Measurements from ENCODE around the gene JAZF1. TPM values are rescaled to one million over a fixed set of nuclear protein-coding genes. Genes with fewer than 3 reads are reported as not detected.
A peak's percentile ranks its signal among the peaks of the same experiment; 100 is the strongest.

JAZF1 gene
- total RNA-seq, 1 donor from 2014 or later: 0.96 TPM

GRCh38 chr7:27947586-27948278, 232.9 kb downstream of the JAZF1 start:
- Histone ChIP-seq H3K36me3 (ENCODE audit: control insufficient read depth, insufficient read depth, low read length) (no peaks in the 10 kb centered on the region), H3K4me3 (ENCODE audit: low read depth, low read length) (no peak overlapping the region), H3K27me3 (ENCODE audit: control insufficient read depth, insufficient read depth, low read length) (no peaks in the 10 kb centered on the region)
- peak; percentile 7 for DNase-seq (ENCODE audit: low read depth)
- no peak for TF ChIP-seq CTCF (IDR thresholded peaks at IDR 0.05; ENCODE audit: insufficient read depth, low read length, poor library complexity, severe bottlenecking)

- no peak for TF ChIP-seq CTCF (IDR thresholded peaks at IDR 0.05; ENCODE audit: insufficient read depth, low read length, poor library complexity, severe bottlenecking)
- Histone ChIP-seq H3K27me3 (ENCODE audit: control insufficient read depth, insufficient read depth, low read length) (no peaks in the 10 kb centered on the region), H3K4me3 (ENCODE audit: low read depth, low read length) (no peak overlapping the region), H3K36me3 (ENCODE audit: control insufficient read depth, insufficient read depth, low read length) (no peaks in the 10 kb centered on the region)
- no peak for DNase-seq (ENCODE audit: low read depth)
Observed at GRCh38 chr7:27946351-27946750, 234.2 kb downstream of the JAZF1 start.

GRCh38 chr7:27945058-27945795, 235.4 kb downstream of the JAZF1 start:
- no peak for TF ChIP-seq CTCF (IDR thresholded peaks at IDR 0.05; ENCODE audit: insufficient read depth, low read length, poor library complexity, severe bottlenecking)
- no peaks in the 10 kb centered on the region for H3K36me3 ChIP-seq (ENCODE audit: control insufficient read depth, insufficient read depth, low read length)

GRCh38 chr7:27944643-27945042, 236.0 kb downstream of the JAZF1 start:
- H3K36me3 ChIP-seq (ENCODE audit: control insufficient read depth, insufficient read depth, low read length): no peaks in the 10 kb centered on the region
- no peak overlapping the region for H3K4me3 ChIP-seq (ENCODE audit: low read depth, low read length)
- TF ChIP-seq CTCF (IDR thresholded peaks at IDR 0.05; ENCODE audit: insufficient read depth, low read length, poor library complexity, severe bottlenecking): no peak
- DNase-seq (ENCODE audit: low read depth): no peak
- no peaks in the 10 kb centered on the region for H3K27me3 ChIP-seq (ENCODE audit: control insufficient read depth, insufficient read depth, low read length)

More at GRCh38 chr7:27945058-27945795, 235.4 kb downstream of the JAZF1 start:
- no peak for DNase-seq (ENCODE audit: low read depth)
- Histone ChIP-seq H3K4me3 (ENCODE audit: low read depth, low read length) (no peak overlapping the region), H3K27me3 (ENCODE audit: control insufficient read depth, insufficient read depth, low read length) (no peaks in the 10 kb centered on the region)

- no peak overlapping the region for H3K4me3 ChIP-seq (ENCODE audit: low read depth, low read length)
- no peaks in the 10 kb centered on the region for H3K27me3 ChIP-seq (ENCODE audit: control insufficient read depth, insufficient read depth, low read length)
- TF ChIP-seq CTCF (IDR thresholded peaks at IDR 0.05; ENCODE audit: insufficient read depth, low read length, poor library complexity, severe bottlenecking): no peak
- no peaks in the 10 kb centered on the region for H3K36me3 ChIP-seq (ENCODE audit: control insufficient read depth, insufficient read depth, low read length)
- no peak for DNase-seq (ENCODE audit: low read depth)
Observed at GRCh38 chr7:27943241-27943640, 237.4 kb downstream of the JAZF1 start.
